Measurements from ENCODE around the gene FADS2. TPM values are rescaled to one million over a fixed set of nuclear protein-coding genes. Genes with fewer than 3 reads are reported as not detected.

The FADS2 gene
- total and polyA plus RNA-seq, 2 of the 13 experiments (the other 11 are each of a cell fraction or from before 2014, with no cell fraction given): 90.1 to 124 TPM

DNA sequence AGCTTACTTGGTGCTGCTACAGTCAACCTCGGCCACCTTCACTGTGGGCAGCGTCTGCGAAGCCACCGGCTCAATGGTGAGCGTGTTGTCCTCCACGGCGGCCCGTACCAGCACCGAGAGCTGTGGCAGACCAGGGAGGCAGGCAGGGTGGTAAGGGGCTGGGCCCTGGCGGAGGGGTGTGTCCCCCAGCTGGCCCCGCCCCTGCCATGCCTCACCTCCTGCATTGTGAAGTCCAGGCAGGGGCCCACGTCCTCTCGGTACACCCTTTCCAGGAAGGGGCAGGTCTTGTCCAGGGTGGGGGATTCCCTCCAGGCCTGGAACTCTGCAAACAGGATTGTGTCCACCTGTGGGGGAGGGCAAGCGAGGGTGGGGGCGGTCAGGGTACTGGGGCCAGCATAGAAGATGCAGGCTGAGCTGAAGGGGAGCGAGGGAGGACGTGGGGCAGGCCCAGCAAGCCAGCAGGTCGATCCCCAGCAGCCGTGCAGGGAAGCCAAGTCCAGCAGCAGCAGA lies 76.5 kb downstream of the FADS2 start (continued):
- TF ChIP-seq GLI4 (CRISPR knock-in tag; IDR thresholded peaks at IDR 0.05; ENCODE audit: borderline replicate concordance) (0 out of 2 replicates have a peak, but pooled peaks have one; percentile 26), BCL6 (CRISPR knock-in tag; IDR thresholded peaks at IDR 0.05) (peak; percentile 76), KLF15 (CRISPR knock-in tag; IDR thresholded peaks at IDR 0.05; ENCODE audit: borderline replicate concordance) (no peak), SIN3A (IDR thresholded peaks at IDR 0.05; ENCODE audit: borderline replicate concordance, low read depth, low read length) (peak; percentile 32; the same call in 1 of the 2 replicates), ZSCAN29 (CRISPR knock-in tag; conservative IDR thresholded peaks at IDR 0.05) (0 out of 2 replicates have a peak, but pooled peaks have one; percentile 48), FOXA3 (CRISPR knock-in tag; IDR thresholded peaks at IDR 0.05) (no peak), ZBTB7A (CRISPR knock-in tag; IDR thresholded peaks at IDR 0.05) (peak; percentile 64), PHF8 (CRISPR knock-in tag; IDR thresholded peaks at IDR 0.05) (peak; percentile 54), ATF7-NPFF (CRISPR knock-in tag; IDR thresholded peaks at IDR 0.05; ENCODE audit: low read depth) (no peak)
- TF ChIP-seq, protein P1, sequence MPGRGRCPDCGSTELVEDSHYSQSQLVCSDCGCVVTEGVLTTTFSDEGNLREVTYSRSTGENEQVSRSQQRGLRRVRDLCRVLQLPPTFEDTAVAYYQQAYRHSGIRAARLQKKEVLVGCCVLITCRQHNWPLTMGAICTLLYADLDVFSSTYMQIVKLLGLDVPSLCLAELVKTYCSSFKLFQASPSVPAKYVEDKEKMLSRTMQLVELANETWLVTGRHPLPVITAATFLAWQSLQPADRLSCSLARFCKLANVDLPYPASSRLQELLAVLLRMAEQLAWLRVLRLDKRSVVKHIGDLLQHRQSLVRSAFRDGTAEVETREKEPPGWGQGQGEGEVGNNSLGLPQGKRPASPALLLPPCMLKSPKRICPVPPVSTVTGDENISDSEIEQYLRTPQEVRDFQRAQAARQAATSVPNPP (CRISPR knock-in tag; IDR thresholded peaks at IDR 0.05): no peak
- TF ChIP-seq, protein P2, sequence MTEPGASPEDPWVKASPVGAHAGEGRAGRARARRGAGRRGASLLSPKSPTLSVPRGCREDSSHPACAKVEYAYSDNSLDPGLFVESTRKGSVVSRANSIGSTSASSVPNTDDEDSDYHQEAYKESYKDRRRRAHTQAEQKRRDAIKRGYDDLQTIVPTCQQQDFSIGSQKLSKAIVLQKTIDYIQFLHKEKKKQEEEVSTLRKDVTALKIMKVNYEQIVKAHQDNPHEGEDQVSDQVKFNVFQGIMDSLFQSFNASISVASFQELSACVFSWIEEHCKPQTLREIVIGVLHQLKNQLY (CRISPR knock-in tag; IDR thresholded peaks at IDR 0.05): no peak
- TF ChIP-seq, protein P3, sequence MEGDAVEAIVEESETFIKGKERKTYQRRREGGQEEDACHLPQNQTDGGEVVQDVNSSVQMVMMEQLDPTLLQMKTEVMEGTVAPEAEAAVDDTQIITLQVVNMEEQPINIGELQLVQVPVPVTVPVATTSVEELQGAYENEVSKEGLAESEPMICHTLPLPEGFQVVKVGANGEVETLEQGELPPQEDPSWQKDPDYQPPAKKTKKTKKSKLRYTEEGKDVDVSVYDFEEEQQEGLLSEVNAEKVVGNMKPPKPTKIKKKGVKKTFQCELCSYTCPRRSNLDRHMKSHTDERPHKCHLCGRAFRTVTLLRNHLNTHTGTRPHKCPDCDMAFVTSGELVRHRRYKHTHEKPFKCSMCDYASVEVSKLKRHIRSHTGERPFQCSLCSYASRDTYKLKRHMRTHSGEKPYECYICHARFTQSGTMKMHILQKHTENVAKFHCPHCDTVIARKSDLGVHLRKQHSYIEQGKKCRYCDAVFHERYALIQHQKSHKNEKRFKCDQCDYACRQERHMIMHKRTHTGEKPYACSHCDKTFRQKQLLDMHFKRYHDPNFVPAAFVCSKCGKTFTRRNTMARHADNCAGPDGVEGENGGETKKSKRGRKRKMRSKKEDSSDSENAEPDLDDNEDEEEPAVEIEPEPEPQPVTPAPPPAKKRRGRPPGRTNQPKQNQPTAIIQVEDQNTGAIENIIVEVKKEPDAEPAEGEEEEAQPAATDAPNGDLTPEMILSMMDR (CRISPR knock-in tag; IDR thresholded peaks at IDR 0.05): 0 out of 2 replicates have a peak, but pooled peaks have one; percentile 2
- TF ChIP-seq, protein P4, sequence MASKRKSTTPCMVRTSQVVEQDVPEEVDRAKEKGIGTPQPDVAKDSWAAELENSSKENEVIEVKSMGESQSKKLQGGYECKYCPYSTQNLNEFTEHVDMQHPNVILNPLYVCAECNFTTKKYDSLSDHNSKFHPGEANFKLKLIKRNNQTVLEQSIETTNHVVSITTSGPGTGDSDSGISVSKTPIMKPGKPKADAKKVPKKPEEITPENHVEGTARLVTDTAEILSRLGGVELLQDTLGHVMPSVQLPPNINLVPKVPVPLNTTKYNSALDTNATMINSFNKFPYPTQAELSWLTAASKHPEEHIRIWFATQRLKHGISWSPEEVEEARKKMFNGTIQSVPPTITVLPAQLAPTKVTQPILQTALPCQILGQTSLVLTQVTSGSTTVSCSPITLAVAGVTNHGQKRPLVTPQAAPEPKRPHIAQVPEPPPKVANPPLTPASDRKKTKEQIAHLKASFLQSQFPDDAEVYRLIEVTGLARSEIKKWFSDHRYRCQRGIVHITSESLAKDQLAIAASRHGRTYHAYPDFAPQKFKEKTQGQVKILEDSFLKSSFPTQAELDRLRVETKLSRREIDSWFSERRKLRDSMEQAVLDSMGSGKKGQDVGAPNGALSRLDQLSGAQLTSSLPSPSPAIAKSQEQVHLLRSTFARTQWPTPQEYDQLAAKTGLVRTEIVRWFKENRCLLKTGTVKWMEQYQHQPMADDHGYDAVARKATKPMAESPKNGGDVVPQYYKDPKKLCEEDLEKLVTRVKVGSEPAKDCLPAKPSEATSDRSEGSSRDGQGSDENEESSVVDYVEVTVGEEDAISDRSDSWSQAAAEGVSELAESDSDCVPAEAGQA (IDR thresholded peaks at IDR 0.05; ENCODE audit: low read depth): 0 out of 2 replicates have a peak, but pooled peaks have one; percentile 30
- TF ChIP-seq, protein P4 (CRISPR knock-in tag; IDR thresholded peaks at IDR 0.05; ENCODE audit: borderline replicate concordance): no peak
- TF ChIP-seq, protein P5, sequence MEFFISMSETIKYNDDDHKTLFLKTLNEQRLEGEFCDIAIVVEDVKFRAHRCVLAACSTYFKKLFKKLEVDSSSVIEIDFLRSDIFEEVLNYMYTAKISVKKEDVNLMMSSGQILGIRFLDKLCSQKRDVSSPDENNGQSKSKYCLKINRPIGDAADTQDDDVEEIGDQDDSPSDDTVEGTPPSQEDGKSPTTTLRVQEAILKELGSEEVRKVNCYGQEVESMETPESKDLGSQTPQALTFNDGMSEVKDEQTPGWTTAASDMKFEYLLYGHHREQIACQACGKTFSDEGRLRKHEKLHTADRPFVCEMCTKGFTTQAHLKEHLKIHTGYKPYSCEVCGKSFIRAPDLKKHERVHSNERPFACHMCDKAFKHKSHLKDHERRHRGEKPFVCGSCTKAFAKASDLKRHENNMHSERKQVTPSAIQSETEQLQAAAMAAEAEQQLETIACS (CRISPR knock-in tag; IDR thresholded peaks at IDR 0.05): no peak

Measured in HepG2 (cell line).